MCF 10A (cell line): Measurements from ENCODE around the gene OAF. TPM values are rescaled to one million over a fixed set of nuclear protein-coding genes. Genes with fewer than 3 reads are reported as not detected.

ENCODE experiments used
- BruUV-seq: library from RNA; stranded (reverse); fragments of 400-500 nt; replicated peaks from 2 replicates; lab custom pipeline; 2021; lab: Mats Ljungman, UMichigan
- CTCF ChIA-PET: fragments of 300-600 bp; sonication (Branson Sonifier 250); formaldehyde crosslinking; extraction: SDS; loops from one replicate; lab custom pipeline; 2021; ENCODE audit warnings: antibody characterized with exemption, inconsistent platforms; lab: Yijun Ruan, JAX
- POLR2A ChIA-PET: fragments of 300-600, 350-650 bp; sonication (Branson Sonifier 250); formaldehyde crosslinking; extraction: SDS; loops from one replicate; lab custom pipeline; 2020; ENCODE audit warnings: antibody characterized with exemption, inconsistent platforms; lab: Yijun Ruan, JAX
- DNase-seq: peaks from one replicate; pipeline ENCODE4 v3.0.0-alpha.2; 2018; ENCODE audit not compliant: unreplicated experiment
- H3K27ac Mint-ChIP-seq: one replicate; pipeline ENCODE4 v1.8.0; 2022; ENCODE audit warnings: mild to moderate bottlenecking, low read depth, mixed read lengths; ENCODE audit not compliant: unreplicated experiment
- H3K27me3 Mint-ChIP-seq: one replicate; pipeline ENCODE4 v1.8.0; 2022; ENCODE audit warnings: mixed read lengths; ENCODE audit not compliant: insufficient read depth, unreplicated experiment
- H3K36me3 Mint-ChIP-seq: one replicate; pipeline ENCODE4 v1.8.0; 2022; ENCODE audit warnings: mild to moderate bottlenecking, moderate library complexity, mixed read lengths; ENCODE audit not compliant: insufficient read depth, unreplicated experiment
- H3K4me1 Mint-ChIP-seq: one replicate; pipeline ENCODE4 v1.8.0; 2022; ENCODE audit warnings: mixed read lengths; ENCODE audit not compliant: insufficient read depth, unreplicated experiment
- H3K4me3 Mint-ChIP-seq: one replicate; pipeline ENCODE4 v1.8.0; 2022; ENCODE audit warnings: mild to moderate bottlenecking, moderate library complexity, mixed read lengths; ENCODE audit not compliant: unreplicated experiment
- H3K9me3 Mint-ChIP-seq: one replicate; pipeline ENCODE4 v1.8.0; 2022; ENCODE audit warnings: mixed read lengths; ENCODE audit not compliant: unreplicated experiment
- CTCF ChIP-seq: fragments of 200-600 bp; IDR thresholded peaks from one replicate; pipeline ENCODE4 v1.8.0; 2022; ENCODE audit warnings: antibody characterized with exemption, mild to moderate bottlenecking; ENCODE audit not compliant: unreplicated experiment
- intact Hi-C: fragments of 100-400 bp; cut with micrococcal nuclease; formaldehyde crosslinking; loops from 2 replicates; pipeline ENCODE4 v1.14.1; 2022
- total RNA-seq: library from RNA; stranded (reverse); gene quantifications from 2 replicates; pipeline ENCODE4 v1.2.3, GENCODE V29; 2022

Gene OAF
- total RNA-seq, 1 experiment from 2014 or later: 21.6 TPM

- CTCF ChIA-PET: interaction anchor here (3.0 to 22.1 kb wide), 2 partner anchors 10 to 81 kb away, joined by 10 to 526 read pairs; no protein-coding TSS in a partner anchor
- DNase-seq: no peak
Observed at GRCh38 chr11:120219232-120219937, 8.6 kb downstream of the OAF start.

GRCh38 chr11:120219938-120220746 is 9.3 kb downstream of the OAF start:
- no peak for DNase-seq
- Mint-ChIP-seq H3K4me1 (peaks cover 7% of the 10 kb centered on the region), H3K36me3 (peaks cover 5% of the 10 kb centered on the region), H3K27me3 (no peaks in the 10 kb centered on the region), H3K27ac (no peak overlapping the region), H3K9me3 (no peaks in the 10 kb centered on the region), H3K4me3 (no peak overlapping the region)
- intact Hi-C loops: no loop called here
- BruUV-seq: no TSS peak
- ChIA-PET POLR2A (no interaction called here), CTCF (interaction anchor here (3.0 to 22.1 kb wide), 2 partner anchors 10 to 80 kb away, joined by 10 to 526 read pairs; no protein-coding TSS in a partner anchor)
- no peak for TF ChIP-seq CTCF

More at GRCh38 chr11:120219232-120219937, 8.6 kb downstream of the OAF start:
- no peaks in the 10 kb centered on the region for H3K9me3 Mint-ChIP-seq
- TF ChIP-seq CTCF: no peak
- no peaks in the 10 kb centered on the region for H3K27me3 Mint-ChIP-seq
- peaks cover 7% of the 10 kb centered on the region for H3K4me1 Mint-ChIP-seq
- POLR2A ChIA-PET: no interaction called here
- H3K36me3 Mint-ChIP-seq: peaks cover 5% of the 10 kb centered on the region
- H3K4me3 Mint-ChIP-seq: no peak overlapping the region
- intact Hi-C loops: no loop called here
- BruUV-seq: no TSS peak
- no peak overlapping the region for H3K27ac Mint-ChIP-seq

- no TSS peak for BruUV-seq
- ChIA-PET CTCF (interaction anchor here (3.0 to 22.1 kb wide), 2 partner anchors 9 to 79 kb away, joined by 10 to 526 read pairs; no protein-coding TSS in a partner anchor), POLR2A (no interaction called here)
- DNase-seq: no peak
- H3K27me3 Mint-ChIP-seq: no peaks in the 10 kb centered on the region
- peaks cover 5% of the 10 kb centered on the region for H3K36me3 Mint-ChIP-seq
- H3K27ac Mint-ChIP-seq: no peak overlapping the region
- no peak for TF ChIP-seq CTCF
- no peaks in the 10 kb centered on the region for H3K9me3 Mint-ChIP-seq
- no peak overlapping the region for H3K4me3 Mint-ChIP-seq
- intact Hi-C loops: no loop called here
- peaks cover 2% of the 10 kb centered on the region for H3K4me1 Mint-ChIP-seq
Observed at GRCh38 chr11:120220747-120221037, 9.9 kb downstream of the OAF start.

- ChIA-PET CTCF (interaction anchor here (3.0 to 22.1 kb wide), 2 partner anchors 8 to 79 kb away, joined by 10 to 526 read pairs; no protein-coding TSS in a partner anchor), POLR2A (no interaction called here)
- H3K27me3 Mint-ChIP-seq: no peaks in the 10 kb centered on the region
- intact Hi-C loops: no loop called here
- no peaks in the 10 kb centered on the region for H3K9me3 Mint-ChIP-seq
- H3K4me1 Mint-ChIP-seq: no peaks in the 10 kb centered on the region
- BruUV-seq: no TSS peak
- no peak for DNase-seq
- H3K36me3 Mint-ChIP-seq: peaks cover 5% of the 10 kb centered on the region
- H3K27ac Mint-ChIP-seq: no peak overlapping the region
- no peak overlapping the region for H3K4me3 Mint-ChIP-seq
- no peak for TF ChIP-seq CTCF
Observed at GRCh38 chr11:120221115-120221752, 10.4 kb downstream of the OAF start.
